ENCODE measurements around the gene LRRC27.
A peak's percentile ranks its signal among the peaks of the same experiment; 100 is the strongest.

Gene LRRC27

DNA sequence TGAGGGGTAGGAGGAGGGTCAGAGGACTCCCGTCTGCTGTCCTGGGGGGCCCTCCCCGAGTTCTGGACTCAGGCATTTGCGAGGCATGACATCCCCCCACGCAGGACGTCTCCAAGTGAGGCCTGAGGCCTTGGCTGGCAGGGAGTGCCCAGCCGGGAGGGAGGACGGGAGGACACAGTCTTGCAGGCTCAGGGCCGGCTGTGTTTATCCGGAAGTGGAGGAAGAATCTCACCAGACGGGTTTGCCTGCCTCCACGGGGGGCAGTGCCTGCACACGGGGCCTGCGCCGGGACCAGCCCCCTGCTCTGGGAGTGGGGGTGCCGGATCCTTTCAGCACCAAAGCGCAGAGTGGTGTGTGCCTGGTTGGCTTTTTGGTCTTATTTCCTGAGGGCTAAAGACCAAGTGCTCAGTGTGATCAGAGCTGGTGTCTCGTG is 75.9 kb downstream of the LRRC27 start:
- H3K27me3 ChIP-seq (ENCODE audit: insufficient read depth, poor library complexity, severe bottlenecking) = no peaks in the 10 kb centered on the region
- peak overlapping the region; percentile 36; the same call in 1 of the 2 replicates for H3K27ac ChIP-seq (replicated peaks)
- no peak overlapping the region for H3K4me3 ChIP-seq (replicated peaks; ENCODE audit: insufficient read depth, low read length)
- no peak for DNase-seq (ENCODE audit: low read depth in 1 of 2, low spot score in 1 of 2)
- TF ChIP-seq SPI1 (IDR thresholded peaks at IDR 0.05; ENCODE audit: borderline replicate concordance, low read depth) (no peak), POLR2AphosphoS5 (IDR thresholded peaks at IDR 0.05; ENCODE audit: low read depth) (no peak), GABPA (IDR thresholded peaks at IDR 0.05; ENCODE audit: low read depth) (no peak)
- TF ChIP-seq, protein P1, sequence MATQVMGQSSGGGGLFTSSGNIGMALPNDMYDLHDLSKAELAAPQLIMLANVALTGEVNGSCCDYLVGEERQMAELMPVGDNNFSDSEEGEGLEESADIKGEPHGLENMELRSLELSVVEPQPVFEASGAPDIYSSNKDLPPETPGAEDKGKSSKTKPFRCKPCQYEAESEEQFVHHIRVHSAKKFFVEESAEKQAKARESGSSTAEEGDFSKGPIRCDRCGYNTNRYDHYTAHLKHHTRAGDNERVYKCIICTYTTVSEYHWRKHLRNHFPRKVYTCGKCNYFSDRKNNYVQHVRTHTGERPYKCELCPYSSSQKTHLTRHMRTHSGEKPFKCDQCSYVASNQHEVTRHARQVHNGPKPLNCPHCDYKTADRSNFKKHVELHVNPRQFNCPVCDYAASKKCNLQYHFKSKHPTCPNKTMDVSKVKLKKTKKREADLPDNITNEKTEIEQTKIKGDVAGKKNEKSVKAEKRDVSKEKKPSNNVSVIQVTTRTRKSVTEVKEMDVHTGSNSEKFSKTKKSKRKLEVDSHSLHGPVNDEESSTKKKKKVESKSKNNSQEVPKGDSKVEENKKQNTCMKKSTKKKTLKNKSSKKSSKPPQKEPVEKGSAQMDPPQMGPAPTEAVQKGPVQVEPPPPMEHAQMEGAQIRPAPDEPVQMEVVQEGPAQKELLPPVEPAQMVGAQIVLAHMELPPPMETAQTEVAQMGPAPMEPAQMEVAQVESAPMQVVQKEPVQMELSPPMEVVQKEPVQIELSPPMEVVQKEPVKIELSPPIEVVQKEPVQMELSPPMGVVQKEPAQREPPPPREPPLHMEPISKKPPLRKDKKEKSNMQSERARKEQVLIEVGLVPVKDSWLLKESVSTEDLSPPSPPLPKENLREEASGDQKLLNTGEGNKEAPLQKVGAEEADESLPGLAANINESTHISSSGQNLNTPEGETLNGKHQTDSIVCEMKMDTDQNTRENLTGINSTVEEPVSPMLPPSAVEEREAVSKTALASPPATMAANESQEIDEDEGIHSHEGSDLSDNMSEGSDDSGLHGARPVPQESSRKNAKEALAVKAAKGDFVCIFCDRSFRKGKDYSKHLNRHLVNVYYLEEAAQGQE (IDR thresholded peaks at IDR 0.05; ENCODE audit: insufficient replicate concordance, low read depth) = no peak
- TF ChIP-seq, protein P2, sequence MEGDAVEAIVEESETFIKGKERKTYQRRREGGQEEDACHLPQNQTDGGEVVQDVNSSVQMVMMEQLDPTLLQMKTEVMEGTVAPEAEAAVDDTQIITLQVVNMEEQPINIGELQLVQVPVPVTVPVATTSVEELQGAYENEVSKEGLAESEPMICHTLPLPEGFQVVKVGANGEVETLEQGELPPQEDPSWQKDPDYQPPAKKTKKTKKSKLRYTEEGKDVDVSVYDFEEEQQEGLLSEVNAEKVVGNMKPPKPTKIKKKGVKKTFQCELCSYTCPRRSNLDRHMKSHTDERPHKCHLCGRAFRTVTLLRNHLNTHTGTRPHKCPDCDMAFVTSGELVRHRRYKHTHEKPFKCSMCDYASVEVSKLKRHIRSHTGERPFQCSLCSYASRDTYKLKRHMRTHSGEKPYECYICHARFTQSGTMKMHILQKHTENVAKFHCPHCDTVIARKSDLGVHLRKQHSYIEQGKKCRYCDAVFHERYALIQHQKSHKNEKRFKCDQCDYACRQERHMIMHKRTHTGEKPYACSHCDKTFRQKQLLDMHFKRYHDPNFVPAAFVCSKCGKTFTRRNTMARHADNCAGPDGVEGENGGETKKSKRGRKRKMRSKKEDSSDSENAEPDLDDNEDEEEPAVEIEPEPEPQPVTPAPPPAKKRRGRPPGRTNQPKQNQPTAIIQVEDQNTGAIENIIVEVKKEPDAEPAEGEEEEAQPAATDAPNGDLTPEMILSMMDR (IDR thresholded peaks at IDR 0.05; ENCODE audit: insufficient read depth, low read length) = no peak

DNA sequence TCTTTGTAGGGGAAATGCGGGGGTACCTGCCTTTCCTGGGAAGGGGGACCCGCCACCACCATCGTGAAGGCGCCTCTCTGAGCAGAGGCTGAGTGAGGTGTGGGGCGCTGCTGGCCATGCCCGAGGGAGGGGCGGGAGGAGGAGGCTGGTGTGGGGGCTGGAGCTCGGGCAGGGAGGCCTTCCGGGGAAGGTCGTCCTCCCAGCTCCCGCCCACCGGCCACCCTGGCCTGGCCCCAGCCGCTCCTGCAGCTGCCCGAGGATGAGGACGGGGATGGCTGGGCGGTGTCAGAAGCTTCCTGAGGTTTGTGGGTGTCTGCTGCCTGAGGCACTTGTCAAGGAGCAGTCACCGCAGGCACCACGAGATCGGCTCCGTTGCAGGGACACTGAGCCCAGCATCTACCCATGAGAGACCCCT is 76.4 kb downstream of the LRRC27 start:
- TF ChIP-seq POLR2AphosphoS5 (IDR thresholded peaks at IDR 0.05; ENCODE audit: low read depth) (no peak), SPI1 (IDR thresholded peaks at IDR 0.05; ENCODE audit: borderline replicate concordance, low read depth) (no peak), GABPA (IDR thresholded peaks at IDR 0.05; ENCODE audit: low read depth) (no peak)
- TF ChIP-seq, protein P1 (IDR thresholded peaks at IDR 0.05; ENCODE audit: insufficient replicate concordance, low read depth) = no peak
- TF ChIP-seq, protein P2 (IDR thresholded peaks at IDR 0.05; ENCODE audit: insufficient read depth, low read length) = no peak
- no peak for DNase-seq (ENCODE audit: low read depth in 1 of 2, low spot score in 1 of 2)
- Histone ChIP-seq H3K27ac (replicated peaks) (peak overlapping the region; percentile 36; the same call in 1 of the 2 replicates), H3K4me3 (replicated peaks; ENCODE audit: insufficient read depth, low read length) (no peak overlapping the region), H3K27me3 (ENCODE audit: insufficient read depth, poor library complexity, severe bottlenecking) (no peaks in the 10 kb centered on the region)

DNA sequence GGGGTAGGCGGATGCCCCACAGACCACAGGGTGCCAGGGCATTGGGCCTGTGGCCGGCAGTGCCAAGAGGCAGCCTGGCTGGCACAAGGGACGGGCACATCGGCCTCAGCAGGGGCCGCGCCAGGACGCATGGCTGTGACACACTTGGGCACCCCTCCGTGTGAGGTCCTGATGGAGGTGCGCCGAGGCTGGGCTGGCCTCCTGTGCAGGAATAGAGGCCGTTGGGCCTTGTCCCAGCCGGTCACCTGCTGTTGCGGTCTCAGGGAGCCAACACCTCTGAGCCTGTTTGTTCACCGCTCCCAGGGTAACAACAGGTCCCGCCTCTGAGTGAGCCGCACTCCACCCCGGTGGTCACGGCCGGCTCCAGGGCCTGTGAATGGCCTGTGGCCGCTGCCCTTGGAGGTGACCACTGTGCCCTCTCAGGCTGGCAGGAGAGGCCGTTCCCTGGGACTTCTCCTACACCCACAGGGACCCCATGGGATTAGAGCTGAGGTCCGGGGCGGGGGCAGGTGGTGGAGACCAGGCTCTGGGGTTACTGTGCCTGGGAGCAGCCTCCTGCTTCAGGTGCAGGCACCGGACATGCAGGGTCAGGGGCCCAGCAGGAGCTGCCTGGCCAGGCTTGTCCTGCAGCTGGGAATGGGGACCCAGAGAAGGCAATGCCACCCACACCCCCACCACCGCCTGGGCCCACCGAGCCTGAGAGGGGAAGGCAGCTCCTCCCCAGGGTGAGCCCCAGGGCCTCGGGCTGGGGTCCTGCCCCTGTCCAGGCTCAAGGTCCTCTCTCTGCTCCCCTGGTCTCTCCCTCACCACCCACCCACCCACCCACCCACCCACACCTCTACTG is 77.1 kb downstream of the LRRC27 start:
- TF ChIP-seq POLR2AphosphoS5 (IDR thresholded peaks at IDR 0.05; ENCODE audit: low read depth) (no peak), SPI1 (IDR thresholded peaks at IDR 0.05; ENCODE audit: borderline replicate concordance, low read depth) (no peak)
- no peaks in the 10 kb centered on the region for H3K27me3 ChIP-seq (ENCODE audit: insufficient read depth, poor library complexity, severe bottlenecking)
- no peak overlapping the region for H3K27ac ChIP-seq (replicated peaks)
- H3K4me3 ChIP-seq (replicated peaks; ENCODE audit: insufficient read depth, low read length) = no peak overlapping the region
- no peak for DNase-seq (ENCODE audit: low read depth in 1 of 2, low spot score in 1 of 2)

DNA sequence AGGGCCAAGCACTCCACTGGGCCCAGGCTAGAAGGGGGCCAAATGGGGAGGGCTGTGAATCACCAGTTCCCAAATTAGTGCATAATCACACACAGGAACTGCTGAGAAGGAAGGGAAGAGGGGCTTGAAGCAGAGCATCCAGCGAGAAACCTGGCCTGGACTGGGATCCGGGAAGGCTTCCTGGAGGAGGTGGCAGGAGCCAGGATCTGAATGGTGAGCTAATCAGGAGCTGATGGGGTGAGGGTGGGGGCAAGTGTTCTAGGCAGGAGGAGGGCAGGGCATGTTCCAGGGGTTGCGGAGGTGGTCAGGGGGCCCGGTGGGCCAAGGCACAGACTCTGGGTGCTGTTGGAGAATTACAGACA is 77.7 kb downstream of the LRRC27 start:
- Histone ChIP-seq H3K27me3 (ENCODE audit: insufficient read depth, poor library complexity, severe bottlenecking) (no peaks in the 10 kb centered on the region), H3K27ac (replicated peaks) (no peak overlapping the region), H3K4me3 (replicated peaks; ENCODE audit: insufficient read depth, low read length) (no peak overlapping the region)
- TF ChIP-seq, protein P2 (IDR thresholded peaks at IDR 0.05; ENCODE audit: insufficient read depth, low read length) = no peak
- TF ChIP-seq POLR2AphosphoS5 (IDR thresholded peaks at IDR 0.05; ENCODE audit: low read depth) = no peak
- TF ChIP-seq SPI1 (IDR thresholded peaks at IDR 0.05; ENCODE audit: borderline replicate concordance, low read depth) = no peak
- DNase-seq (ENCODE audit: low read depth in 1 of 2, low spot score in 1 of 2) = no peak

Measured in HL-60 (cell line).